ENCODE data around the gene RRAGD.
A peak's percentile ranks its signal among the peaks of the same experiment; 100 is the strongest.

The RRAGD gene

DNA sequence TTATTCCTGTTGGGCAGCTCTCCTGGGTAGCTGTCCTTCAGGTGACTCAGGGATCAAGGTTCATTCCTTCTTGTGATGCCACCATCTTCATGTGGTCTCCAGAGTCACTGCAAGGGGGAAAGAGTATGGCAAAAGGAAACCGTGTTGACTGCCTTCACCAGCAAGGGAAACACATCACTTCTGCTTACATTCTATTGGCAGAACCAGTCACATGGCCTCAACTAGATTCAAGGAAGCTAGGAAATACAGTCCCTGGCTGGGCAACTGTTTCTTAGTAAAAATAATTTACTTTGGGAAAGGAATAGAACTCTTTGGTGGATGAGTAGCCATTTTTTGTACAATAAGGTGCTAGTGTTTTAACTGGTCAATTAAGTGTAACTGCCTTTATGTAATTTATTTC, 26.2 kb upstream of the RRAGD start:
- Histone ChIP-seq H3K4me1 (ENCODE audit: control insufficient read depth, insufficient read depth, low read length) (peaks cover 19% of the 10 kb centered on the region), H3K36me3 (ENCODE audit: control insufficient read depth, insufficient read depth, low read length) (no peaks in the 10 kb centered on the region), H3K4me3 (ENCODE audit: insufficient read depth, low read depth, low read length) (no peak overlapping the region), H3K27ac (ENCODE audit: insufficient read depth, low read depth, low read length, poor library complexity, severe bottlenecking) (no peak overlapping the region), H3K27me3 (ENCODE audit: control insufficient read depth, insufficient read depth, low read length, poor library complexity, severe bottlenecking) (no peaks in the 10 kb centered on the region), H3K9me3 (ENCODE audit: control insufficient read depth, low read length) (no peaks in the 10 kb centered on the region)
- 50 to 87% methylated on average over 1 of the region's 1 CpG for WGBS, 2 experiments

DNA sequence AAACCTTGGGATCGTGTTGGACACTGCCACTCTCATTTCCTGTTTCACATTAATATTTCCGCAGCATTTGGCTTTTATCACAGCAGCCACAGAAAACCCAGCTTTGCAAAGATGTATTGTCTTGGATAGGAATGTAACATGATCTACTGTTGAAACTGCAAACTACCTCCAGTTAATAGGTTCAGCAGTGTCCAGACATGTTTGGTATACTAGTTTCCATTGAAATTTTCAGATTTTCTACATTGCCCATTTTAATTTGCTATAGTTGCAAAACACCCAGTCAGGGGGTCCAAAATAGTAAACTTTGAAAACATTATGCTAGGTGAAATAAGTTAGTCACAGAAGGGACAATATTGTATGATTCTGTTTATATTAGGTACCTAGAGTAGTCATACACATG, 24.2 kb upstream of the RRAGD start:
- H3K27me3 ChIP-seq (ENCODE audit: control insufficient read depth, insufficient read depth, low read length, poor library complexity, severe bottlenecking): no peaks in the 10 kb centered on the region
- no peaks in the 10 kb centered on the region for H3K36me3 ChIP-seq (ENCODE audit: control insufficient read depth, insufficient read depth, low read length)
- 94% methylated on average over 2 of the region's 2 CpGs for WGBS, 2 experiments
- H3K4me1 ChIP-seq (ENCODE audit: control insufficient read depth, insufficient read depth, low read length): peaks cover 19% of the 10 kb centered on the region
- no peaks in the 10 kb centered on the region for H3K9me3 ChIP-seq (ENCODE audit: control insufficient read depth, low read length)
- H3K27ac ChIP-seq (ENCODE audit: insufficient read depth, low read depth, low read length, poor library complexity, severe bottlenecking): no peak overlapping the region
- no peak overlapping the region for H3K4me3 ChIP-seq (ENCODE audit: insufficient read depth, low read depth, low read length)

GRCh38 chr6:89434954-89435353, 22.9 kb upstream of the RRAGD start:
- H3K27ac ChIP-seq (ENCODE audit: insufficient read depth, low read depth, low read length, poor library complexity, severe bottlenecking): no peak overlapping the region
- H3K9me3 ChIP-seq (ENCODE audit: control insufficient read depth, low read length): no peaks in the 10 kb centered on the region
- no peaks in the 10 kb centered on the region for H3K27me3 ChIP-seq (ENCODE audit: control insufficient read depth, insufficient read depth, low read length, poor library complexity, severe bottlenecking)
- WGBS, 2 experiments: 88 to 93% methylated on average over 4 of the region's 4 CpGs
- H3K4me1 ChIP-seq (ENCODE audit: control insufficient read depth, insufficient read depth, low read length): peaks cover 24% of the 10 kb centered on the region
- H3K4me3 ChIP-seq (ENCODE audit: insufficient read depth, low read depth, low read length): no peak overlapping the region
- H3K36me3 ChIP-seq (ENCODE audit: control insufficient read depth, insufficient read depth, low read length): no peaks in the 10 kb centered on the region

GRCh38 chr6:89434150-89434499, 22.1 kb upstream of the RRAGD start:
- Histone ChIP-seq H3K4me3 (ENCODE audit: insufficient read depth, low read depth, low read length) (peak overlapping the region; percentile 72), H3K36me3 (ENCODE audit: control insufficient read depth, insufficient read depth, low read length) (no peaks in the 10 kb centered on the region), H3K9me3 (ENCODE audit: control insufficient read depth, low read length) (no peaks in the 10 kb centered on the region), H3K27me3 (ENCODE audit: control insufficient read depth, insufficient read depth, low read length, poor library complexity, severe bottlenecking) (no peaks in the 10 kb centered on the region), H3K4me1 (ENCODE audit: control insufficient read depth, insufficient read depth, low read length) (peaks cover 24% of the 10 kb centered on the region), H3K27ac (ENCODE audit: insufficient read depth, low read depth, low read length, poor library complexity, severe bottlenecking) (no peak overlapping the region)
- WGBS, 2 experiments: 94 to 96% methylated on average over 3 of the region's 3 CpGs

- Histone ChIP-seq H3K27ac (ENCODE audit: insufficient read depth, low read depth, low read length, poor library complexity, severe bottlenecking) (no peak overlapping the region), H3K9me3 (ENCODE audit: control insufficient read depth, low read length) (no peaks in the 10 kb centered on the region), H3K4me1 (ENCODE audit: control insufficient read depth, insufficient read depth, low read length) (peaks cover 24% of the 10 kb centered on the region), H3K27me3 (ENCODE audit: control insufficient read depth, insufficient read depth, low read length, poor library complexity, severe bottlenecking) (no peaks in the 10 kb centered on the region), H3K36me3 (ENCODE audit: control insufficient read depth, insufficient read depth, low read length) (no peaks in the 10 kb centered on the region), H3K4me3 (ENCODE audit: insufficient read depth, low read depth, low read length) (peak overlapping the region; percentile 72)
- WGBS, 2 experiments: 4 to 5% methylated on average over 80 of the region's 80 CpGs
Observed at GRCh38 chr6:89433252-89434149, 21.4 kb upstream of the RRAGD start.

DNA sequence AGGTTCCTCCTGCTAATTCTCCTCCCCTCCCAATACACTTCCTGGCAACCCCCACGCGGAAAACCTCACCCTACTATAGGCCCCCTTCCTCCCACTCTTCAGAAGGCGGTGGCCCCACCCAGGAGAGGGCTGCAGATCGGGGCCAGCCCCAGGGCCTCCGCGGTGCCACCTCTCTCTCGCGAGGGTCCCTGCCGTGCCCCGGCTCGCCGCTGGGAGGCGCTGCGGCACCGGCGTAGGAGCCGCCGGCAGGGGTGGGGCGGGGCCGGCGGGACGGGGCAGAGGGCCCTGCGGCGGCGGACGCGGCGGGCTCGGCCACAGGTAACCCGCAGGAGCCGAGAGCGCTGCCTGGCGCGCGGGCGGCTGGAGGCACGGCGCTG, 20.8 kb upstream of the RRAGD start, which contains the start of gene ANKRD6:
ANKRD6 (plus strand) TSS at position 278 of the 377 bp plus-strand sequence. CDS start 133,825 bp downstream, outside the sequence.
- H3K9me3 ChIP-seq (ENCODE audit: control insufficient read depth, low read length): no peaks in the 10 kb centered on the region
- WGBS, 2 experiments: 1% methylated on average over 38 of the region's 38 CpGs
- H3K4me3 ChIP-seq (ENCODE audit: insufficient read depth, low read depth, low read length): peak within 1 kb of the TSS; percentile 72
- H3K27ac ChIP-seq (ENCODE audit: insufficient read depth, low read depth, low read length, poor library complexity, severe bottlenecking): no peak within 1 kb of the TSS
- no peaks in the 10 kb centered on the region for H3K36me3 ChIP-seq (ENCODE audit: control insufficient read depth, insufficient read depth, low read length)
- H3K27me3 ChIP-seq (ENCODE audit: control insufficient read depth, insufficient read depth, low read length, poor library complexity, severe bottlenecking): no peaks in the 10 kb centered on the region
- peaks cover 24% of the 10 kb centered on the region for H3K4me1 ChIP-seq (ENCODE audit: control insufficient read depth, insufficient read depth, low read length)

DNA sequence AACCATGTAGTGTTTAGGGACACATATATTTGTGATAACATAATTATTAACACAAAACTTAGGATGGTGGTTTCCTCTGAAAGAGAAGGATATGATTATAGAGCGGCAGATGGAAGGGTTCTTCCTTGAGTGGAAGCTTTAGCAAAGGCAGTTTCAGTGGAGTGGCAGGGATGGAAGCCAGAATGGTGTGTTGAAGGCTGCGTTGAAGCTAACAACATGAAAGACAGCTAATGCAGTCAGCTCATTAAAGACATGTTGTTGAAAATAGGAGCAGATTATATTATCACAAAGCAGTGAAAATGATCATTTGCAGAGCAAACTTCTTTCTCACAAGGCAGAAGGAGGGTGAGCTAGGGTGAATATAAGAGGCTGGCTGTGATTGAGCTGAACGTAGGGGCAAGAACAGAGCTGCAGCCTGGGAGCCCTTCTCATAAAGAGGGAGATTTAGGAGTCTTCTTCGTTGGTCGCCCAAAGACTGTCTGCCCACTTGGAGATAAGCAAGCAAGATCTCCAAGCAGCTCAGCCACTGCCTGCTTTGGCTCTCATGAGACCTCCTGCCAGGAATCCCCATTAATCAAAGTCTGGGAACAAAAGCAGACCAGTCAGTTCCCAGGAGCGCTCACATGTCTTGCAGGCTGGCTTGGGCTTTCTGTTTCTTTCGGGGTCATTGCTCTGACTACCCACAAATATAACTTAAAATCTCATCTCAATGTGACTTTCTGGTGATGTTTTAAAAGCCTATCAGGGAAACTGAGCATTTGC, 18.3 kb upstream of the RRAGD start:
- H3K27ac ChIP-seq (ENCODE audit: insufficient read depth, low read depth, low read length, poor library complexity, severe bottlenecking): no peak overlapping the region
- no peak overlapping the region for H3K4me3 ChIP-seq (ENCODE audit: insufficient read depth, low read depth, low read length)
- 52 to 60% methylated on average over 7 of the region's 7 CpGs for WGBS, 2 experiments
- H3K36me3 ChIP-seq (ENCODE audit: control insufficient read depth, insufficient read depth, low read length): no peaks in the 10 kb centered on the region
- peaks cover 16% of the 10 kb centered on the region for H3K4me1 ChIP-seq (ENCODE audit: control insufficient read depth, insufficient read depth, low read length)
- H3K27me3 ChIP-seq (ENCODE audit: control insufficient read depth, insufficient read depth, low read length, poor library complexity, severe bottlenecking): no peaks in the 10 kb centered on the region
- no peaks in the 10 kb centered on the region for H3K9me3 ChIP-seq (ENCODE audit: control insufficient read depth, low read length)

DNA sequence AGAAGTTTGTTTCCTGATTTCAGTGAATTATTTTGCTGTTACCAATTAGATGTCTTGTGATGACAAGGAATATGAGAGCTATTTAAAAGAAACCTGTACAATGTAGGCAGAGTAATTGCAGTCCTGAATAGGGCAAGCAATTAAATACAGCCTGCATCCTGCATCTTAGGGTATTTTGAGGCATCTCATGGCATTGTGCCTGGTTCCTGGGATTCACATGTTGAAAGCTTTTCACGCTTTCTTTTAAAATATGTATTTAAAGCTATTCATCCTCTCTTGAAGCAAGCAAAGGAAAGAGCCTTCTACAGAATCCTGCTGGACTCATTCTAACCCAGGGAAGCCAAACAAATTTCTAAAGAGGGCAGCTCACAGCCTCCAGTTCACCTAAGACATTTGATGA, 4.7 kb upstream of the RRAGD start:
- Histone ChIP-seq H3K4me3 (ENCODE audit: insufficient read depth, low read depth, low read length) (no peak overlapping the region), H3K9me3 (ENCODE audit: control insufficient read depth, low read length) (no peaks in the 10 kb centered on the region), H3K4me1 (ENCODE audit: control insufficient read depth, insufficient read depth, low read length) (peaks cover 3% of the 10 kb centered on the region), H3K27me3 (ENCODE audit: control insufficient read depth, insufficient read depth, low read length, poor library complexity, severe bottlenecking) (peaks cover 21% of the 10 kb centered on the region), H3K36me3 (ENCODE audit: control insufficient read depth, insufficient read depth, low read length) (no peaks in the 10 kb centered on the region), H3K27ac (ENCODE audit: insufficient read depth, low read depth, low read length, poor library complexity, severe bottlenecking) (no peak overlapping the region)
- WGBS, 2 experiments: 88 to 100% methylated on average over 1 of the region's 1 CpG

DNA sequence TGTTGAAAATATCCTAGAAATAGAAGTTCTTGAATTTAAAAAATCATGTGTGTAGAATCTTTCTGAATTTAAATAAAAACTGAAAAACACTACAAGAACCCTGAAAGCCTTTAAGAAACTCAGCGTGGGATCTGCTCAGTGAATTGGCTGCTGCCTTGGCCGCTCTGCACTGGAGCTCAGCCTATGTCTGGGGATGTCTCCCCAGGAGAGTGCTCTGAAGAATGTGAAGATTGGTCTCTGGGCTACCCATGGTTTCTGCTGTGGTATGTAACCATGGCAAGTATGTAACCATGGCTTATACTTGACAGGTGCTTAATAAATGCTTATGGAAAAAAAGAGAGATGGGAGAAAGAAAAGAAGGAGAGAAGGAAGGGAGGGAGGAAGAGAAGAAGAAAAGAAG, 3.1 kb upstream of the RRAGD start:
- Histone ChIP-seq H3K4me3 (ENCODE audit: insufficient read depth, low read depth, low read length) (no peak overlapping the region), H3K4me1 (ENCODE audit: control insufficient read depth, insufficient read depth, low read length) (peaks cover 9% of the 10 kb centered on the region), H3K9me3 (ENCODE audit: control insufficient read depth, low read length) (no peaks in the 10 kb centered on the region), H3K27me3 (ENCODE audit: control insufficient read depth, insufficient read depth, low read length, poor library complexity, severe bottlenecking) (peaks cover 37% of the 10 kb centered on the region), H3K27ac (ENCODE audit: insufficient read depth, low read depth, low read length, poor library complexity, severe bottlenecking) (no peak overlapping the region), H3K36me3 (ENCODE audit: control insufficient read depth, insufficient read depth, low read length) (no peaks in the 10 kb centered on the region)
- whole genome bisulfite sequencing, 2 experiments: 48 to 51% methylated on average over 2 of the region's 2 CpGs

- Histone ChIP-seq H3K36me3 (ENCODE audit: control insufficient read depth, insufficient read depth, low read length) (no peaks in the 10 kb centered on the region), H3K9me3 (ENCODE audit: control insufficient read depth, low read length) (no peaks in the 10 kb centered on the region), H3K4me3 (ENCODE audit: insufficient read depth, low read depth, low read length) (no peak overlapping the region), H3K4me1 (ENCODE audit: control insufficient read depth, insufficient read depth, low read length) (peaks cover 16% of the 10 kb centered on the region), H3K27ac (ENCODE audit: insufficient read depth, low read depth, low read length, poor library complexity, severe bottlenecking) (no peak overlapping the region), H3K27me3 (ENCODE audit: control insufficient read depth, insufficient read depth, low read length, poor library complexity, severe bottlenecking) (peaks cover 47% of the 10 kb centered on the region)
- WGBS, 2 experiments: 42% methylated on average over 2 of the region's 2 CpGs
Observed at GRCh38 chr6:89414215-89414614, 2.1 kb upstream of the RRAGD start.
